Prostate gland (tissue), 2 donors: ENCODE results near the gene RPL32.

Source experiments
- CTCF ChIP-seq, 4 experiments: fragments of 200-600 bp in 2 of 4; fragments of 450-650 bp in 2 of 4; sonication (generic) in 2 of 4; IDR thresholded peaks; 1 replicate in 3 of 4; 2 replicates in 1 of 4; pipeline ENCODE4 v1.5.1; 2016 to 2019; ENCODE audit warnings: antibody characterized with exemption in 4 of 4, mild to moderate bottlenecking in 2 of 4, moderate library complexity in 2 of 4
- POLR2A ChIP-seq: fragments of 450-650 bp; IDR thresholded peaks from one replicate; pipeline ENCODE4 v1.6.1; 2016; ENCODE audit warnings: antibody characterized with exemption, mild to moderate bottlenecking

GRCh38 chr3:12810961-12811360, 30.4 kb downstream of the RPL32 start:
- TF ChIP-seq CTCF (IDR thresholded peaks at IDR 0.05) (no peak), POLR2A (no peak)
